IMR-90 (cell line): ENCODE data around the gene HPGDS.
"Not testable (repeated sequence)": the region's sequence is repeated elsewhere in the genome, so short reads cannot be mapped to it uniquely, and the experiment has no call there.

ENCODE experiments used
- BHLHE40 ChIP-seq: fragments of 150-350 bp; IDR thresholded peaks from 2 replicates; pipeline ENCODE4 v1.6.1; 2016; ENCODE audit warnings: mild to moderate bottlenecking, low read depth, low read length
- CEBPB ChIP-seq: IDR thresholded peaks from 2 replicates; pipeline ENCODE4 v1.6.1; 2012; ENCODE audit warnings: low read depth, low read length, improper control_type of control experiment
- CTCF ChIP-seq: conservative IDR thresholded peaks from 2 replicates; pipeline ENCODE4 v1.5.1; 2012; ENCODE audit warnings: mild to moderate bottlenecking, low read depth, low read length, improper control_type of control experiment
- FOS ChIP-seq: fragments of 150-350 bp; IDR thresholded peaks from 2 replicates; pipeline ENCODE4 v1.6.1; 2016; ENCODE audit warnings: low read depth, low read length
- POLR2A ChIP-seq: IDR thresholded peaks from 2 replicates; pipeline ENCODE4 v1.6.1; 2012; ENCODE audit warnings: mild to moderate bottlenecking, low read depth, low read length
- RCOR1 ChIP-seq: IDR thresholded peaks from 2 replicates; pipeline ENCODE4 v1.6.1; 2012; ENCODE audit warnings: mild to moderate bottlenecking, low read length, improper control_type of control experiment; ENCODE audit not compliant: insufficient replicate concordance
- SMC3 ChIP-seq: fragments of 150-350 bp; IDR thresholded peaks from 2 replicates; pipeline ENCODE4 v1.6.1; 2016; ENCODE audit warnings: low read depth, mild to moderate bottlenecking, antibody characterized with exemption, low read length, moderate library complexity
- USF2 ChIP-seq: fragments of 150-350 bp; IDR thresholded peaks from 2 replicates; pipeline ENCODE4 v1.6.1; 2017; ENCODE audit warnings: mild to moderate bottlenecking, antibody characterized with exemption, low read length, low read depth

- TF ChIP-seq CEBPB, POLR2A, BHLHE40, CTCF, RCOR1, USF2, SMC3, FOS: not testable (repeated sequence)
These were observed 5.8 kb downstream of the HPGDS start for GRCh38 chr4:94336791-94337190.
